ENCODE data around the gene SATB2.

GRCh38 chr2:199342334-199342733 is 115.4 kb downstream of the SATB2 start:
- TF ChIP-seq EZH2 (IDR thresholded peaks at IDR 0.05; ENCODE audit: insufficient read depth, poor library complexity, severe bottlenecking) = no peak
- TF ChIP-seq EZH2phosphoT487 (IDR thresholded peaks at IDR 0.05; ENCODE audit: insufficient read depth, low read depth) = no peak

Measured in GM23248 (cell line).